GM21528 (cell line): Measurements from ENCODE around the gene HLA-DRB1.
A peak's percentile ranks its signal among the peaks of the same experiment; 100 is the strongest.

ENCODE experiments used
- ATAC-seq: cut with Tn5 transposase; IDR thresholded peaks from one replicate; pipeline ENCODE4 v1.9.1; 2021; ENCODE audit warnings: mild to moderate bottlenecking, moderate library complexity; ENCODE audit not compliant: unreplicated experiment, low FRiP score

The HLA-DRB1 gene

GRCh38 chr6:32565511-32565910 lies 24.1 kb downstream of the HLA-DRB1 start:
- ATAC-seq = no peak

DNA sequence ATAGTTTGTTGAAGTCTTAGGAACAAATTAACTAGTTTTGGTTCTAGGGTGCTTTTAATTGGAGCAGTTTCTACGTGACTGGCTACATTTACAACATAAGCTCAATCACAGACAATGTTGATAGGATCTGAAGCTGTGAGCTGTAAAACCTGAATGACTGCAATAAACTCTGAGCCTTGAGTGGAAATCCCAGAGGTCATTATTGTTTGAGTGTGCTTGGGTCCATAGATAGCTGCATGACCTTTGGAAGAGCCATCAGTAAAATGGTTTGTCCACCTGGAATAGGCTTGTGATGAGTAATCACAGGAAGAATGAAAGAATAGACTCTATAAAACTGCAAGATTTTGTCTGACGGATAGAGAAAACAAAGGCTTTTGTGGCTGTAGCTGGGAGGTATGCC lies 26.7 kb downstream of the HLA-DRB1 start:
- ATAC-seq = no peak

DNA sequence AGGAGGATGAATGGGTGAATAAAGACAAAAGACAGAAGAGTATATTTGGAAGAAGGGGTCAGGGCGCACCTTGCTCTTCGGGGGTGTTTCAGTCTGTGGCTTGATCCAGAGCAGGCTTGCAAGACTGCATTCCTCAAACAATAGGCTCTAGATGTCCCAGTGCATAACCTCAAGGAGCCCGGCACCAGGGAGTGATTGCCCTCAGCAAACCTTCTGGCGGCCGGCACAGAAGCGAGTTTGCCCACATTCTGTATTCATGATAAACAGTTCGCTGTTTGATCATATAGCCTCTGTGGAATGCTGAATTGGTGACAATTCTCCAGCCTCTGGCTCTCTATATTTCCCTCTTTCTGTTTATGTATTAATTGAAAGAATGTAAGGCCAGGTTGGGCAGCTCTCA lies 29.9 kb downstream of the HLA-DRB1 start:
- no peak for ATAC-seq

GRCh38 chr6:32558426-32559057 lies 31.1 kb downstream of the HLA-DRB1 start:
- no peak for ATAC-seq

- no peak for ATAC-seq
Measured at GRCh38 chr6:32554116-32554965, 35.3 kb downstream of the HLA-DRB1 start.

- ATAC-seq = no peak
Measured at GRCh38 chr6:32553037-32553742, 36.5 kb downstream of the HLA-DRB1 start.

DNA sequence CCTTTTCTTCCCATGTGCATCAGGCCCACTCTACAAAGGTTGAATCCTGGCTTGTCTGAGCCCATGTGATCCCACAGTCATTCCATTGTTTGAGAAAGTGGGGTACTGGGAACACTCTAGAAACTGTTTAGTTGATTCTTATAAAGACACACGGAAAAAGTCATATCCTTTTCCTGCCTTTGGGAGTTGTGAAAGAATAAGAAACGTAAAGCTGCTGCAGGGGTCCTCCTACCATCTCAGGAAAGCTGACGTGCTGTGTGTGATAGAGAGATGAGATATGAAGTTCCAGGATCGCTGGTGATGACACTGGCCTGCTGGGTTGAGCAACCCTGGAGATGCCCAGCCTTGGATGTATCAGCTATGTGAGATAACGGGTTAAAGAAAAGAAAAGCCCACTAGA lies 38.2 kb downstream of the HLA-DRB1 start:
- no peak for ATAC-seq

GRCh38 chr6:32539839-32540238 lies 49.8 kb downstream of the HLA-DRB1 start:
- ATAC-seq = no peak

GRCh38 chr6:32530431-32530793 lies 59.2 kb downstream of the HLA-DRB1 start:
- peak; percentile 23 for ATAC-seq

GRCh38 chr6:32529697-32530430 lies 59.8 kb downstream of the HLA-DRB1 start, which contains the start of gene HLA-DRB5:
TSS of gene HLA-DRB5 (minus strand) at chr6:32530287. CDS start at chr6:32530224, 63 bp downstream.
- ATAC-seq = peak; percentile 46
